HG02973 (cell line): ENCODE results near the gene ZNF213.

Experiments
- ATAC-seq: cut with Tn5 transposase; IDR thresholded peaks from one replicate; pipeline ENCODE4 v1.9.1; 2021; ENCODE audit warnings: moderate library complexity; ENCODE audit not compliant: unreplicated experiment

ZNF213 gene

GRCh38 chr16:3099732-3100499 is 34.9 kb upstream of the ZNF213 start:
- peak; percentile 51 for ATAC-seq

GRCh38 chr16:3101018-3101840 is 33.6 kb upstream of the ZNF213 start:
- ATAC-seq = no peak

- ATAC-seq = no peak
Measured at GRCh38 chr16:3101841-3102470, 32.9 kb upstream of the ZNF213 start.

GRCh38 chr16:3106205-3106928 is 28.5 kb upstream of the ZNF213 start:
- ATAC-seq = peak; percentile 77

GRCh38 chr16:3112058-3112880 is 22.6 kb upstream of the ZNF213 start, which contains the start of gene ZNF205:
Gene ZNF205, plus strand, starts transcription at chr16:3112586. Its CDS starts 845 bp downstream, at chr16:3113431.
- no peak for ATAC-seq

GRCh38 chr16:3112881-3113574 is 21.8 kb upstream of the ZNF213 start:
- ATAC-seq = no peak

- no peak for ATAC-seq
Measured at GRCh38 chr16:3113765-3114479, 20.9 kb upstream of the ZNF213 start.

GRCh38 chr16:3115003-3115402 is 19.8 kb upstream of the ZNF213 start:
- no peak for ATAC-seq

- ATAC-seq = no peak
Measured at GRCh38 chr16:3115561-3115960, 19.3 kb upstream of the ZNF213 start.

- ATAC-seq = no peak
Measured at GRCh38 chr16:3118204-3118790, 16.5 kb upstream of the ZNF213 start.

GRCh38 chr16:3118846-3119245 is 16.0 kb upstream of the ZNF213 start:
- ATAC-seq = no peak

GRCh38 chr16:3119286-3119685 is 15.5 kb upstream of the ZNF213 start:
- no peak for ATAC-seq

GRCh38 chr16:3119701-3120408 is 15.0 kb upstream of the ZNF213 start:
- ATAC-seq = no peak

- no peak for ATAC-seq
Measured at GRCh38 chr16:3120435-3120834, 14.4 kb upstream of the ZNF213 start.

- ATAC-seq = no peak
Measured at GRCh38 chr16:3121851-3122467, 12.9 kb upstream of the ZNF213 start.

- ATAC-seq = no peak
Measured at GRCh38 chr16:3122926-3123570, 11.8 kb upstream of the ZNF213 start.
